ENCODE data around the gene TACC3.

TACC3 gene

DNA sequence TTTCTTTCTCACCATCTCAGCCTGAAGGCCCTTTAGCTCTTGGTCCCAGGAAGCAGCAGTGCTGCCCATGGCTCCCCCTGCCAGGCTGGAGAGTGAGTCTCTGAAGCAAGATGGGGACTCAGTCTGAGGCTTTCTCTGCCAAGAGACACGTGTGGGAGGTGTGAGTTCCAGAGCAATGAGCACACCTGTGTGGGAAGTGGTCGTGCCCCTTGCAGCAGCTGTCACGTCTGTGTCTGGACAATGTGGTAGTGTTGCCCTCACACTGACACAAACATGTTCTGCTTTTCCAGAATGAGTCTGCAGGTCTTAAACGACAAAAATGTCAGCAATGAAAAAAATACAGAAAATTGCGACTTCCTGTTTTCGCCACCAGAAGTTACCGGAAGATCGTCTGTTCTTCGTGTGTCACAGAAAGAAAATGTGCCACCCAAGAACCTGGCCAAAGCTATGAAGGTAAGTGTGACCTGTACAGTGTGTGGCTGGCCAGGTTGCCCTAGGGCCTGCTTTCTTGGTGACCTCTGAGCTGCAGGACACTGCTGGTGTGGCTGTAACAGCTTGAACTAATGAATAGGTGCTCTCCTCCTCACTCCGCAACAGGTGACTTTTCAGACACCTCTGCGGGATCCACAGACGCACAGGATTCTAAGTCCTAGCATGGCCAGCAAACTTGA, 1.9 kb downstream of the TACC3 start:
- peak; percentile 41 for DNase-seq (ENCODE audit: low read depth)

DNA sequence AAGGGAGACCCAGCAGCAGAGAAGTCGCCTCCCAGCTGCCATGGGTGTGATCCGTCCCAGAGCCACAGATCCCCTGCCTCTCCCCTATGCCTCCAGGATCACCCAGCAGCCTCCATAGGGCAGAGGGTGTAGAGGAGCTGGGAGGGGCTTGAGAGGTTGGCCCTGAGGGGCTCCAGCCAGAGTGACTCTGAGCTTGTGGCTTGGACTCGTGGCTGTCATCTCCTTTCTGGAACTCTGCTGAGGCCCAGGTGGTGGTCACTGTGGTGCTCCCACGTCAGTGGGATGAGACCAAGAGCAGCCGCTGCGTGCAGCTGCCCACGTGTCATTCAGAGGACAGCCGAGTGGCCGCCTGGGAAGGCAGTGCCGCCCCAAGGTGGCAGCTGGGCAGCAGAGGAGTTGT, 4.2 kb downstream of the TACC3 start:
- no peak for DNase-seq (ENCODE audit: low read depth)

DNA sequence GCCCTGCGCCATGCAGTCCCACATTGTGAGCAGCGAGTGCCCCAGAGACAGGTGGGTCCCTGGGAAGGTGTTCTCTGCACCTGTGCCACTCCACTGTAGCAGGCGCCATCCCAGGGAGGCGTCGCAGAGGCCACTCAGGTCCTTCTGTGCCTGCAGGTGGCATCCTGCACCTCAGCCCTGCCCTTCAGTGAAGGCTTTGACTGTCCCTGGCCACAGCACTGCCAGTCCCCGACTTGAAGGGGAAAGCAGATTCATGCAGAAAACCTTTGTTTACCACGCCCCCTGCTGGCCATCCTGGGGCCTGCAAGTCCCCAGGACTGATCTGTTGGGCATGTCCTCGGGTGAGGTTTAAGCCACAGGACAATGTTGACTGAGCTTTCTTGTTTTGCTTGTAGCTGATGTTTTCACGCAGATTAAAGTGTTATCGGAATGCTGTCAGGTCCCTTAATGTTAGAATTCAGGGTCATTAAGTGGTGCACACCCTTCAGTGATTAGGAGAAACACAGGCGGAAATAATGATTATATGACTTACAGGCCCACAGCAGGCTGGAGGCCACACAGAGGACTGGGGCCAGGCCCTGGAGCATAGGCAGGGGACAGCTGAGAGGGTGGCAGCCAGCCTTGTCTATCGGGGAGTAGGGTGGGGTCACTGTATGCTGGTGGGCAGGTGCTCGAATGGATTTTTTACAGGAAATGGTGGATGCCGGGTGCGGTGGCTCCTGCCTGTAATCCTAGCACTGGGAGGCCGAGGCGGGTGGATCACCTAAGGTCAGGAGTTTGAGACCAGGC, 5.0 kb downstream of the TACC3 start:
- peak; percentile 65 for DNase-seq (ENCODE audit: low read depth)

DNA sequence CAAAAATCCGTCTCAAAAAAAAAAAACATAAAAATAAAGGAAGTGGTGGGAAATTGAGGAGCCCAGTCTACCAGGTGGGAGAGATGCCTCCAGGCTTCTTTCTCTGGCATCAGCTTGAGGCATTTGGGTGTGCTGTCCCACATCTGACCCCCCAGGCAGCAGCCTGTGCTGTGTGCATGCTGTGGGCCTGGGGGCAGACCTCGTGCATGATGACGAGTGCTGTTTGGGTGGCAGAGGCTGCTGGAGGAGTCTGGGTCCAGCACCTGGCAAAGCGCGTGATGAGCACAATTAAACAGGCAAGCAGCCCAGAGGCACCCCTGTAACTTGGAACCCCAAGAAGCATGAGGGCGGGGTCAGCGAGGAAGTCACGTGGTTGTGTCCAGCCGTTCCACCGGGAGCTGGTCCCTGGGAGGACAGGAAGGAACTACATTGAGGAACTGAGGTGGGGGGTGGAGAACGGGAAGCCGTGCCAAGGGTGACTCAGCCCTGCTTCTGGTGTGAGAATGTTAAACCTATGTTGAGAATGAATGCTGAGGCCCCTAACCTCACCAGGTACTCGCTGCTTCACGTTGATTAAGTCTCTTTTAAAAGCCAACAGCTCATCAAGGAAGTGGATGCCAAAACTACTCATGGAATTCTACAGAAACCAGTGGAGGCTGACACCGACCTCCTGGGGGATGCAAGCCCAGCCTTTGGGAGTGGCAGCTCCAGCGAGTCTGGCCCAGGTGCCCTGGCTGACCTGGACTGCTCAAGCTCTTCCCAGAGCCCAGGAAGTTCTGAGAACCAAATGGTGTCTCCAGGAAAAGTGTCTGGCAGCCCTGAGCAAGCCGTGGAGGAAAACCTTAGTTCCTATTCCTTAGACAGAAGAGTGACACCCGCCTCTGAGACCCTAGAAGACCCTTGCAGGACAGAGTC, 6.1 kb downstream of the TACC3 start:
- no peak for DNase-seq (ENCODE audit: low read depth)

DNA sequence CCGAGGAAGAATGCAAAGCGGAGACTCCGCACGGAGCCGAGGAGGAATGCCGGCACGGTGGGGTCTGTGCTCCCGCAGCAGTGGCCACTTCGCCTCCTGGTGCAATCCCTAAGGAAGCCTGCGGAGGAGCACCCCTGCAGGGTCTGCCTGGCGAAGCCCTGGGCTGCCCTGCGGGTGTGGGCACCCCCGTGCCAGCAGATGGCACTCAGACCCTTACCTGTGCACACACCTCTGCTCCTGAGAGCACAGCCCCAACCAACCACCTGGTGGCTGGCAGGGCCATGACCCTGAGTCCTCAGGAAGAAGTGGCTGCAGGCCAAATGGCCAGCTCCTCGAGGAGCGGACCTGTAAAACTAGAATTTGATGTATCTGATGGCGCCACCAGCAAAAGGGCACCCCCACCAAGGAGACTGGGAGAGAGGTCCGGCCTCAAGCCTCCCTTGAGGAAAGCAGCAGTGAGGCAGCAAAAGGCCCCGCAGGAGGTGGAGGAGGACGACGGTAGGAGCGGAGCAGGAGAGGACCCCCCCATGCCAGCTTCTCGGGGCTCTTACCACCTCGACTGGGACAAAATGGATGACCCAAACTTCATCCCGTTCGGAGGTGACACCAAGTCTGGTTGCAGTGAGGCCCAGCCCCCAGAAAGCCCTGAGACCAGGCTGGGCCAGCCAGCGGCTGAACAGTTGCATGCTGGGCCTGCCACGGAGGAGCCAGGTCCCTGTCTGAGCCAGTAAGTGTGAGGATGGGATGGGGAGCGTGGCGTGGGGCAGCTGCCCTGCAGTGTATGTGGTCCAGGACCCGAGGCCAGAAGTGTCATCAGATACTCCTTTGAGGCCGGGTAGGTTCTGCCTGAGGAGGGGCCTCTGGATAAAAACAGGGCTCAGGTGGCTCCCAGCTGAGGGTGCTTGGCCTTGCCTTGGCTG, 7.0 kb downstream of the TACC3 start:
- DNase-seq (ENCODE audit: low read depth) = no peak

DNA sequence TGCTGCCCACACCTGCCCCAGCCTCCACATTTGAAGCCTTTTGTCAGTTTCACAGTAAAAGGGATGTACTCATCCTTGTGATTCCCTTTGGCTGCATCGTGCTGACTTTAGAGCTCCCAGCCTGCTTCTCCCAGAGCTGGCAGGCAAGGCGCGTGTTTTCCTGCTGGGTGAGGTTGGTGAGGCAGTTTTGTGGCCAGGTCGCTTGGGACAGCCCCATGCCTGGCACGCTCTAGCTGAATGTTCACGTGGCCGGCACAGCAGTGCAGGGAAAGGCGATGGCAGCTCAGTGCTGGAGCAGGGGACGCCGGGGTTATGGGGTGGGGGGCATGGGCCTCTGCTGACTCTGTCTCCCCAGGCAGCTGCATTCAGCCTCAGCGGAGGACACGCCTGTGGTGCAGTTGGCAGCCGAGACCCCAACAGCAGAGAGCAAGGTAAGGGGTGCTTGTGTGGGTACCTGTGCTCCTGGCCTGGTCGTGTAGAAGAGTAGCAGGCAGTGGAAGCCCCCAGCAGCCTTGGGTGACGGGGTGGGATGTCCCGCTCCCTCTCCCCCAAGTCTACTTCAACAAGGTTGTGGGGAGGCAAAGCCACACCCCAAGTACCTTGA, 9.3 kb downstream of the TACC3 start:
- DNase-seq (ENCODE audit: low read depth) = no peak

DNA sequence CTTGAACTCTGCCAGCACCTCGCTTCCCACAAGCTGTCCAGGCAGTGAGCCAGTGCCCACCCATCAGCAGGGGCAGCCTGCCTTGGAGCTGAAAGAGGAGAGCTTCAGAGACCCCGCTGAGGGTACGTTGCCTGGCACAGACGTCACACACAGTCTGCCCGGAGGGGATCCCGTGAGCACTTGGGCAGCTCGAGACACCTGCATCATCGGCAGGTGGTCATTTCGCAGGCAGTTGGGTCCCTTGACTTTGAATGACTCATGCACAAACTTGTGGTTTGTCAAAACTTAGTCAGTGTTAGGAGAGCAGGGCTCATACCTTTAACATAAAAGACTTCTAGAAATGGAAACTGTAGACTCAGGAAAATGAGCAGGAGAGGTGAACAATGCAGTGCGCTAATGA, 9.9 kb downstream of the TACC3 start:
- DNase-seq (ENCODE audit: low read depth) = no peak

DNA sequence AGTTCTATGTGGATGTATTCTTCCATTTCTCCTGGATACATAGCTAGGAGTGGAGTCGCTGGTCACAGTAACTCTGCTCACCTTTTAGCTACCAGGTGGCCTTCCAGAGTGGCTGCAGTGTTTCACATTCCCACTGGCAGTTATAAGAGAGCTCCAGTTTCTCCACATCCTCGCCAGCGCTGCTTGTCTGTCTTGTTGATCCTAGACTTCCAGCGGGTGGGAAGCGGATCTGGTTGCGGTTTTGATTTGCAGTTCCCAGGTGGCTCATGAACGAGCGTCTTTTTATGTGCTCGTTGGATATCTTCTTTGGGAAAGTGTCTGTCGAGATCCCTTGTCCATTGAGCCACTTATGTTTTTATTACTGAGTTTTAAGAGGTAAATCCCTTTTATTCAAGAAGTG, 11.6 kb downstream of the TACC3 start:
- no peak for DNase-seq (ENCODE audit: low read depth)

DNA sequence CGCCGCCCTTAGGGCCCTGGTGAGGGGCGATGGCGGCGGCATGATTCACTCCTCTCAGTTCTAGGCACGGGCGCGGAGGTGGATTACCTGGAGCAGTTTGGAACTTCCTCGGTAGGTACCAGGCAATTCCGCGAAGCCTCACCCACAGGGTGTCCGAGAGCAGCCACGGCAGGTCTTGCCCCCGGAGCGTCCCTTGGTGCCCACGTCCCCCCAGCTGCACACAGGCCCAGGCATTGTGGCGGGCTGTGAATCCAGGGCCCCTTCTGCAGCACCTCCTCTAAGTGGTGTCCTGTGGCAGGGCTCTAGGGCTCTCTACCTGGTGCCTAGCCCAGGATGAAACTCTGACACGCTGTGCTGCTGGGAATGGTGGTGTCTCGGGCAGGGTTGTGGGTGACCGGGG, 13.9 kb downstream of the TACC3 start:
- no peak for DNase-seq (ENCODE audit: low read depth)

DNA sequence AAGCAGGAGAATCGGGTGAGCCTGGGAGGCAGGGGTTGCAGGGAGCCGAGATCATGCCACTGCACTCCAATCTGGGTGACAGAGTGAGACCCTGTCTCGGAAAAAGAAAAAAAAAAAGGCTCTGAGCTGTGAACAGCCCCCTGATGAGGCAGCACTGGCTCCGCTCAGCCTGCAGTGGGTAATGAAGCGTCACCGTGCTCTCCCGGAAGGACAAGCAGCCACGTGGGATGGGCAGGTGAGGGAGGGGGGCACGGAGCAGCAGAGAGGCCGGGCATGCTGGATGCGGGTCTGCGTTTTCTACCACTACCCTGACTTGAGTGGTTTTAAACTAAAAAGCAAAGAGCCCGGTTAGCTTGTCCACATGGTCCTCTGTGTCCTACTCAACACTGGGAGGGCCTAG, 15.5 kb downstream of the TACC3 start:
- DNase-seq (ENCODE audit: low read depth) = no peak

DNA sequence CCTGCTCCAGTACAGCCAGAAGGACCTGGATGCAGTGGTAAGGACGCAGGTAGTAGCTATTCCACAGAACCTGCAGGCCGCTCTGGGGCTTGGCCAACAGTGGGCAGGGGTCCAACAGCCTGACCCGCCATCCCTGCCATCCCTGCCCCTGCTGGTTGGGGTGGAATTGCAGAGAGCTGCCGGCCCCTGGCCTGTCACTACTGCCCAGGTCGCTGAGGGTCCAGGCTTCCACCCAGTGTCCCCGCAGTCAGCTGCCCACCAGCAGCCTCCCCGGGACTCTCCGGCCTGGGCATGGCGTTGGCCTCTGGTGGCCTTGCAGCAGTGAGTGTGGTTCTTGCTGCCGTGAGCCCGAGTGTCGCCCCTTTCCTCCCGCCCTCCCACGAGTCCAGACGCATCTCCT, 16.3 kb downstream of the TACC3 start:
- no peak for DNase-seq (ENCODE audit: low read depth)

DNA sequence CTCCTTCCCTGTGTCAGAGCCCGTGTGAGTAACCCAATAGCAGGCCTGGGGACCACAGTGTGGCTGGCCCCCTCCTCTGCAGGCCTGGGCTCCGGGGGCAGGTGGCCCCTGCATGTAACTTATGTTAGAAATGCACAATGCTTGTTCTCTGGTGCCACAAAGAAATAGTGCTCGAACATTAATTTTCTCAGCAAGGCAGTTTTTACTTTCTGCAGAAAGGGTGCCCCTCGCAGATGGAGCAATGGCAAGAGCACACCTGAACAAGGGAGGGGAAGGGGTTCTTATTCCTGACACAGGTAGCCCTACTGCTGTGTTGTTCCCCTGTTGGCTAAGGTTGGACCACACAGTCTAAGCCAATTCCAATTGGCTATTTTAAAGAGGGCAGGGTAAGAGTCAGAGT, 17.1 kb downstream of the TACC3 start:
- DNase-seq (ENCODE audit: low read depth) = no peak

DNA sequence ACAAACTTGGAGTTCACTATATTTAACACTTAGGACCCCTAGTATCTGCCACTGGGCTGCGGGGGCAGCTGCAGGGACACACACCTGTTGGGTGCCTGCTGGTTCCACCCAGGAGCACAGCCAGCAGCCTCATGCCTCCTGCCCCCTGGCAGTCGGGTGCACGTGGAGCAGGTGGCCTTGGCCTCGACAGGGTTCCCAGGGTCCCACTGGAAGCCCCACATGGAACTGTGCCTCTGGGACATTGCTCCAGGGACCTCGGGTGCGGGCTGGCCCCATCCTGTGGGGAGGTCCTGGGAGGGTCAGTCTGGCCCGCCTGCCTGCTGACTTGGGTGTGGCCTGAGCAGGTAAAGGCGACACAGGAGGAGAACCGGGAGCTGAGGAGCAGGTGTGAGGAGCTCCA, 18.0 kb downstream of the TACC3 start:
- no peak for DNase-seq (ENCODE audit: low read depth)

DNA sequence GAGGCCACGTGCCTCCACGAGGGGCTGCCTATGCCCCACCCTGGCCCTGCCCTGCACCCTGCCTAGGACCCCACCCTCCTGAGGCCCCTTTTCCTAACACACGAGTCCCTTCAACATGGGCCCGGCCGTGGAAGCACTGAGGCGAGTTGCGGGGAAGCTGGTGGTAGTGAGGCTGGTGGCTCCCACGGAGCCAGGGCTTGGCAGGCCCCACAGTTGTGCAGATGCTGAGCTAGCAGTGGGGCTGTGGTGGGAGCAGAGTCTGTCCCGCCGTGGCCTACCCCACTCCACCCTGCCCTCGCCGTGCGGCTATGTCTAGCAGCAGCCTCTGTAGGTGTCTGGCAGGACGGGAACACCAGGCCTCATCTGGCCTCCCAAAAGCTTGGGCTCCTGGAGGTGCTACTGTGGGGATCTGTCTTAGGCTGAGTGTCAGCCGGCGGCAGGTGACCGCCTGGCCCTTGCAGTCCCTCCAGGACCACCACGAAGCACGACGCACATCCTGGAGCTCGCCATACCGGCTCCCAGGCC, 18.8 kb downstream of the TACC3 start:
- no peak for DNase-seq (ENCODE audit: low read depth)

DNA sequence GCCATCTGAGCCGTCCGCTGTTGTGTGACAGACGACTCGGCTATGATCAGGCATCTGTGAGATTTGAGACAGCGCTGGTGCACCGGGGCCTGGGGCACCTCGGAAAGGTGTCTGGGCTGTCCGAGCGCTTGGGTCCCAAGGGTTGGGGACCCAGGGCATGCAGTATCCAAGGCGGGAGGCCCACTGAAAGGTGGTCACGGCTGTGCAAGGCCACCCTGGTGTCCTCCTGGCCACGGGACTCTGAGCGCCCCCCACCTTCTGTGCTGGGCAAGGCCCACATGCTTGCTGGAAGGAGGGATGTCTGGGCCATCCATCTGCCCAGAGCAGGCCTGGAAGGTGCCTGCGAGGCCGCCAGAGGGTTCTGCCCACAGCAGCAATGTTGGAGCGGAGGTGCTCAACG, 19.9 kb downstream of the TACC3 start:
- no peak for DNase-seq (ENCODE audit: low read depth)

DNA sequence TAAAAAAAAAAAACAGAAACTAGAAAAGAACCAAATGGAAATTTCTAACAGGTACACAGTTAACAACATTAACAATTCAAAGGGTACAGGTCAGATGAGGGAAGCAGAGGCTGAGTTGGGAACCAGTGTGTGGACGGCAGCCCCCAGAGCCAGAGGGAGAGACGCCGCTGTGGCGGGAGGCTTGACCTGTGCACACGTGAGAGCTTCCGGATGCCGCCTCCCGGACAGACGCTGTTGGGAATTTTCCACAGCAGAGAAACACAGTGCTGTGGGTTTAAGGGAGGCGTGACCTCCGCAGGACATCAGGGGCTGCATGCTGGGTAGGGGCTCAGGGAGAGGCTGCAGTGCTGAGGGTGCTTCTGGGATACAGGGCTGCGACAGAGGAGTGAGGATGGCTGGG, 22.2 kb downstream of the TACC3 start:
- no peak for DNase-seq (ENCODE audit: low read depth)

DNA sequence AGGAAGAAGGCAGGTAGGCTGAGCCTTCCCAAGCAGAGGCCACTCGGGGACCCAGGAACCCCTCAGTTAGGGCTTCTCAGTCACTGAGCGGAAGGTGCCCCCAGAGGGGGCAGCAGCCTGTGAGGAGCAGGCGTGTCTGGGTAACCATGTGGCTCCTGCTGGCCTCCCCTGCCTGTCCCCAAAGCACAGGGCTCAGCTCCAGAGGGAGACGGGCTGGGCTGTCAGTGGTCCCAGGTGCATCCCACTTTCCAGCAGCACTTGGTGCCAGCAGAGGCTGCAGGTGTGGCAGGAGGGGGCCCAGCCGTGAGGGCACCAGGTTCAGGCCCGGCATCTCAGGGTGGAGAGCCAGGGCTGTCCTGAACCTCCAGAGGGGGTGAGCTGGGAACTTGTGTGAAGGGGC, 22.7 kb downstream of the TACC3 start:
- DNase-seq (ENCODE audit: low read depth) = no peak

DNA sequence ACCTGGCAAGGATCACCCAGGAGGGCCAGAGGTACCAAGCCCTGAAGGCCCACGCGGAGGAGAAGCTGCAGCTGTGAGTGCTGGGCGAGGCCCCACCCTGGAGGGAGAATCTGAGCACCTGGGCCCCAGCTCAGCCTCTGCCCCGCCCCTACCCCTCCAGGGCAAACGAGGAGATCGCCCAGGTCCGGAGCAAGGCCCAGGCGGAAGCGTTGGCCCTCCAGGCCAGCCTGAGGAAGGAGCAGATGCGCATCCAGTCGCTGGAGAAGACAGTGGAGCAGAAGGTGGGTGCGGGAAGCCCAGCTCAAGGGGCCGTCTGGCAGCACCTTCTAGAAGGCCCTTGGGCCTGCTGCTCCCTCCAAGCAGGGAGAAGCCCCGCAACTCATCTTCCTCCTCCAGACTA, 23.2 kb downstream of the TACC3 start:
- DNase-seq (ENCODE audit: low read depth) = no peak

DNA sequence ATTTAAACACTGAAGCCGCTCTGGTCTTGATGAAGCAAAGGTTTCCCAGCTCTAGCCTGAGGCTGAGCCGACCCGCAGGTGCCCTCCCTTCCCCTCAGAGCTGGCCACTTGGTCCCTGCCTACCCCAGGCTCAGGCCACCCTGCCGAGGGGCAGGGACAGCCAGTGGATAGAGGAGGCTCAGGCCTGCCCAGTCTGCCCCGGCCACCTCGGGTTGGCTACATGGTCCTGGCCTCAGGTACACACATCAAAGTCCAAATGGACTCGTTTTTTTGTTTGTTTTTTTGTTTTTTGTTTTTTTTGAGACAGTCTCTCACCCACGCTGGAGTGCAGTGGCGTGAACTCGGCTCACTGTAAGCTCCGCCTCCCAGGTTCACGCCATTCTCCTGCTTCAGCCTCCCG, 23.8 kb downstream of the TACC3 start:
- DNase-seq (ENCODE audit: low read depth) = no peak

DNA sequence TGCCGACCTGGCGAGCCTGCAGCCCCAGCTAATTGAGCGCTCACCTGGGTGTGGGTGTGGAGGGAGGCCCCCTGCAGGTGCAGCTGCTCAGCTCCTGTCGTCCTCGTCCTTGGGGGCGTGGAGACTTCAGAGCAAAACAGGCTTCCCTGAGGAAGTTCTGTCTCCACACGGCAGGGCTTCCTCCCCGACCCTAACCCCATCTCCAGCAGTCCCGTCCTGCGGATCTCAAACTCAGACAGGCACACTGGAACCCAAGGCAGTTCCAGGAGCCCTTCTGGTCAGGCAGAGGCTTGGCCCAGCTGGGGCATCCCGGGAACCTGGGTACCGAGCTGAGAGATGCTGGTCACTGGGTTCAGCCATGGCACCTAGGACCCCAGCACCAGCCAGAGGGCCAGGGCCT, 24.4 kb downstream of the TACC3 start:
- DNase-seq (ENCODE audit: low read depth) = no peak

DNA sequence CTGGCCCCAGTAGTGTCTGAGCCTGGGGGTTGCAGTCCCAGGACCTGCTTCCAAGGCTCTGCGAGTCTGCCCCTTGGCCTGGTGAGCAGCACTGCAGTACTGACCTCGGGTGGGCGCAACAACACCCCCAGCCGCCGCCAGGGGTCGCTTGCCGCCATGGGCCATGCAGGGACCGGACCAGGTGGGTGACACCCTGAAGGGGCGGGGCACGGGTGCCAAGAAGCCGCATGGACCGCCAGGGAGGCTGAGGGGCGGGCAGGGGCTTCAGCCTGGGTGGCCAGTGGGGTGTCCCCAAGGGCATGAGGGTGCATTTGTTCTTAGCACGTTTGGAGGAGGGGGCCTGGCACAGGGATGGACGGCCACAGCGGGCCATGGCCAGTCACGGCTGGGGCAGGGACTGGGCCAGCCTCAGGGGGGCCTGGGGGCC, 25.0 kb downstream of the TACC3 start:
- peak; percentile 42 for DNase-seq (ENCODE audit: low read depth)
